SK-N-SH (cell line): ENCODE measurements around the gene TP73. TPM values are rescaled to one million over a fixed set of nuclear protein-coding genes. Genes with fewer than 3 reads are reported as not detected.

Experiments used
- CTCF ChIA-PET: fragments of 300-600, 350-600 bp; formaldehyde crosslinking; extraction: SDS; loops from one replicate; lab custom pipeline; 2021; lab: Yijun Ruan, JAX
- POLR2A ChIA-PET: fragments of 350-600 bp; sonication (Branson Sonifier 250); formaldehyde crosslinking; extraction: SDS; loops from one replicate; lab custom pipeline; 2020; ENCODE audit warnings: antibody characterized with exemption, inconsistent platforms; lab: Yijun Ruan, JAX
- DNase-seq: peaks from one replicate; pipeline ENCODE4 v3.0.0; 2012
- H2AFZ ChIP-seq: fragments of 200-600 bp; sonication (generic); 2 replicates; pipeline ENCODE4 v1.8.1; 2016; ENCODE audit warnings: antibody characterized with exemption, mild to moderate bottlenecking, low read depth
- H3F3A ChIP-seq: fragments of 200-600 bp; sonication (generic); replicated peaks from 2 replicates; pipeline ENCODE3; 2016; ENCODE audit warnings: antibody characterized with exemption, mild to moderate bottlenecking; ENCODE audit not compliant: insufficient read depth
- H3K27ac ChIP-seq, 2 experiments: fragments of 200-500 bp in 1 of 2; fragments of 200-600 bp in 1 of 2; sonication (Bioruptor generic) in 1 of 2; sonication (generic), shearing (Covaris generic) in 1 of 2; 2 replicates each; pipeline versions ENCODE4 v1.5.1 to v1.6.1; 2014 to 2016; ENCODE audit warnings: low read depth in 2 of 2, inconsistent platforms in 1 of 2, low read length in 1 of 2, mild to moderate bottlenecking in 1 of 2, mixed read lengths in 1 of 2
- H3K27me3 ChIP-seq: fragments of 200-600 bp; sonication (generic), shearing (Covaris generic); 2 replicates; pipeline ENCODE4 v1.6.1; 2016; ENCODE audit warnings: mixed run types; ENCODE audit not compliant: insufficient read depth
- H3K36me3 ChIP-seq, 2 experiments: fragments of 200-500 bp in 1 of 2; fragments of 200-600 bp in 1 of 2; sonication (Bioruptor generic) in 1 of 2; sonication (generic) in 1 of 2; replicated peaks in 1 of 2; 2 replicates each; pipeline versions ENCODE3 to v1.5.1; 2014 to 2016; ENCODE audit warnings: low read length in 1 of 2, mild to moderate bottlenecking in 1 of 2; ENCODE audit not compliant: insufficient read depth in 2 of 2, control insufficient read depth in 1 of 2
- H3K4me1 ChIP-seq, 2 experiments: fragments of 200-500 bp in 1 of 2; fragments of 200-600 bp in 1 of 2; sonication (Bioruptor generic) in 1 of 2; sonication (generic), shearing (Covaris generic) in 1 of 2; 2 replicates each; pipeline versions ENCODE4 v1.5.1 to v1.6.1; 2014 to 2016; ENCODE audit warnings: low read depth in 1 of 2, low read length in 1 of 2, mixed run types in 1 of 2; ENCODE audit not compliant: insufficient read depth in 2 of 2, control insufficient read depth in 1 of 2
- H3K4me2 ChIP-seq: fragments of 200-600 bp; sonication (generic), shearing (Covaris generic); 2 replicates; pipeline ENCODE4 v1.6.1; 2017; ENCODE audit warnings: mixed run types
- H3K4me3 ChIP-seq, 2 experiments: fragments of 200-500 bp in 1 of 2; fragments of 200-600 bp in 1 of 2; sonication (Bioruptor generic) in 1 of 2; sonication (generic), shearing (Covaris generic) in 1 of 2; 2 replicates each; pipeline versions ENCODE4 v1.5.1 to v1.8.1; 2014 to 2016; ENCODE audit warnings: low read depth in 2 of 2, inconsistent platforms in 1 of 2, low read length in 1 of 2, mild to moderate bottlenecking in 1 of 2, mixed read lengths in 1 of 2, moderate library complexity in 1 of 2
- H3K79me2 ChIP-seq: fragments of 200-600 bp; sonication (generic); 2 replicates; pipeline ENCODE4 v1.8.1; 2017; ENCODE audit warnings: mild to moderate bottlenecking; ENCODE audit not compliant: insufficient read depth
- H3K9ac ChIP-seq: fragments of 200-600 bp; sonication (generic); 2 replicates; pipeline ENCODE4 v1.6.1; 2017; ENCODE audit warnings: mixed run types
- H3K9me2 ChIP-seq: fragments of 200-600 bp; sonication (generic); 2 replicates; pipeline ENCODE4 v1.6.1; 2017; ENCODE audit warnings: mixed run types
- H3K9me3 ChIP-seq: fragments of 200-600 bp; sonication (generic); 2 replicates; pipeline ENCODE4 v1.6.1; 2017; ENCODE audit warnings: mixed run types, mild to moderate bottlenecking, moderate library complexity
- H4K20me1 ChIP-seq: fragments of 200-600 bp; sonication (generic); 2 replicates; pipeline ENCODE4 v1.6.1; 2017; ENCODE audit warnings: mild to moderate bottlenecking, mixed run types; ENCODE audit not compliant: insufficient read depth
- ELF1 ChIP-seq: IDR thresholded peaks from 2 replicates; pipeline ENCODE4 v1.4.0; 2012
- EZH2phosphoT487 ChIP-seq: fragments of 200-600 bp; sonication (generic); IDR thresholded peaks from 2 replicates; pipeline ENCODE4 v1.6.1; 2017; ENCODE audit warnings: low read depth, mixed run types, mild to moderate bottlenecking, antibody characterized with exemption, moderate library complexity, borderline replicate concordance
- FOSL2 ChIP-seq: IDR thresholded peaks from 2 replicates; pipeline ENCODE4 v1.4.0; 2012; ENCODE audit warnings: low read depth, mild to moderate bottlenecking, moderate library complexity, borderline replicate concordance
- GATA2 ChIP-seq: sonication (generic); formaldehyde crosslinking; IDR thresholded peaks from 2 replicates; pipeline ENCODE4 v1.5.0; 2020; ENCODE audit warnings: mild to moderate bottlenecking, missing genetic modification reagents
- POLR2AphosphoS5 ChIP-seq: IDR thresholded peaks from 2 replicates; pipeline ENCODE4 v1.6.1; 2012; ENCODE audit warnings: low read depth, low read length
- RCOR1 ChIP-seq: fragments of 150-350 bp; IDR thresholded peaks from 2 replicates; pipeline ENCODE4 v1.6.1; 2017; ENCODE audit warnings: antibody characterized with exemption, low read length
- REST ChIP-seq: IDR thresholded peaks from 2 replicates; pipeline ENCODE4 v1.6.1; 2012; ENCODE audit warnings: mild to moderate bottlenecking, low read depth, low read length, moderate library complexity
- SIN3A ChIP-seq: IDR thresholded peaks from 2 replicates; pipeline ENCODE4 v1.6.1; 2012; ENCODE audit warnings: low read depth, mild to moderate bottlenecking, low read length, moderate library complexity, borderline replicate concordance
- SMC3 ChIP-seq: IDR thresholded peaks from 2 replicates; pipeline ENCODE4 v1.6.1; 2012; ENCODE audit warnings: low read depth, low read length, improper control_type of control experiment
- TAF1 ChIP-seq: IDR thresholded peaks from 2 replicates; pipeline ENCODE4 v1.6.1; 2012; ENCODE audit warnings: low read depth, mild to moderate bottlenecking, low read length, moderate library complexity, borderline replicate concordance
- YY1 ChIP-seq: IDR thresholded peaks from 2 replicates; pipeline ENCODE4 v1.4.0; 2012; ENCODE audit warnings: low read depth, mild to moderate bottlenecking
- WGBS: methylation state at CpG from one replicate; pipeline ENCODE4 v1.1.6; 2017; ENCODE audit warnings: low lambda C conversion rate; 5-methylcytosine and 5-hydroxymethylcytosine counted together
- polyA plus RNA-seq, 3 experiments: library from polyadenylated mRNA; depleted of rRNA; stranded (reverse); fragments of >200 nt; gene quantifications; 2 replicates each; pipeline ENCODE4 v1.2.3, GENCODE V29; 2012

Gene TP73
- polyA plus RNA-seq, 1 of the 3 experiments (the other 2 are of a cell fraction): 0.64 TPM

GRCh38 chr1:3717041-3717714, 64.9 kb downstream of the TP73 start (continued):
- TF ChIP-seq SMC3 (no peak), EZH2phosphoT487 (no peak), ELF1 (no peak), SIN3A (no peak), TAF1 (no peak), RCOR1 (peak; percentile 15; the same call in 1 of the 2 replicates), YY1 (no peak), FOSL2 (no peak), POLR2AphosphoS5 (no peak)
- TF ChIP-seq, all 33 proteins: peak for 4

GRCh38 chr1:3717715-3718601, 65.6 kb downstream of the TP73 start:
- peaks cover 0 to 97% of the 10 kb centered on the region in 2 experiments; a peak in 2 of 4 replicates for H3K4me1 ChIP-seq
- no peaks in the 10 kb centered on the region for H3K27me3 ChIP-seq
- no peak for TF ChIP-seq GATA2 (CRISPR knock-in tag)
- peak; percentile 74 for TF ChIP-seq REST
- WGBS: 92% methylated on average over 7 of the region's 40 CpGs
- ChIA-PET CTCF (interaction anchor here (1.0 to 16.2 kb wide), 4 partner anchors 11 to 265 kb away, joined by 3 to 369 read pairs (median 5); no protein-coding TSS in a partner anchor), POLR2A (interaction anchor here (1.6 kb wide), 1 partner anchor 90 kb away, joined by 6 read pairs; no protein-coding TSS in a partner anchor)
- no peak overlapping the region for H3K9ac ChIP-seq
- H3K36me3 ChIP-seq: no peaks in the 10 kb centered on the region
- no peaks in the 10 kb centered on the region for H3K79me2 ChIP-seq
- H3F3A ChIP-seq: no peaks in the 10 kb centered on the region
- H3K4me2 ChIP-seq: no peak overlapping the region
- no peak overlapping the region for H2AFZ ChIP-seq
- no peaks in the 10 kb centered on the region for H4K20me1 ChIP-seq
- DNase-seq: no peak
- peak overlapping the region in 1 of 2 experiments; percentile 97; a peak in 2 of 4 replicates for H3K27ac ChIP-seq
- H3K9me3 ChIP-seq: no peaks in the 10 kb centered on the region
- no peak overlapping the region for H3K4me3 ChIP-seq
- H3K9me2 ChIP-seq: no peaks in the 10 kb centered on the region
